KMS-11 (cell line): ENCODE results near the gene LAMA1.

Experiments
- H2AFZ ChIP-seq: fragments of 200-600 bp; sonication (generic); 2 replicates; pipeline ENCODE4 v1.6.1; 2016; ENCODE audit warnings: antibody characterized with exemption, mixed run types, low read depth
- H3K27ac ChIP-seq: fragments of 200-600 bp; sonication (generic); 2 replicates; pipeline ENCODE4 v1.6.1; 2016; ENCODE audit warnings: mild to moderate bottlenecking, mixed run types
- H3K27me3 ChIP-seq: fragments of 200-600 bp; sonication (generic); 2 replicates; pipeline ENCODE4 v1.6.1; 2017; ENCODE audit warnings: mild to moderate bottlenecking, low read depth, mixed run types, moderate library complexity; ENCODE audit not compliant: insufficient read depth
- H3K36me3 ChIP-seq: fragments of 200-600 bp; sonication (generic); 2 replicates; pipeline ENCODE4 v1.6.1; 2017; ENCODE audit warnings: mild to moderate bottlenecking, mixed run types; ENCODE audit not compliant: insufficient read depth
- H3K4me1 ChIP-seq: fragments of 200-600 bp; sonication (generic); 2 replicates; pipeline ENCODE4 v1.6.1; 2016; ENCODE audit warnings: mild to moderate bottlenecking, low read depth, mixed run types; ENCODE audit not compliant: poor library complexity, severe bottlenecking
- H3K4me2 ChIP-seq: fragments of 200-600 bp; sonication (generic); 2 replicates; pipeline ENCODE4 v1.7.0; 2016; ENCODE audit warnings: mild to moderate bottlenecking, mixed run types
- H3K4me3 ChIP-seq: fragments of 200-600 bp; sonication (generic); IDR thresholded peaks from 2 replicates; pipeline ENCODE4 v1.6.1; 2017; ENCODE audit warnings: low read depth, low read length, mixed read lengths; ENCODE audit not compliant: insufficient read depth
- H3K79me2 ChIP-seq: fragments of 200-600 bp; sonication (generic); 2 replicates; pipeline ENCODE4 v1.6.1; 2016; ENCODE audit warnings: low read depth, mixed run types; ENCODE audit not compliant: insufficient read depth
- H3K9ac ChIP-seq: fragments of 200-600 bp; sonication (generic); 2 replicates; pipeline ENCODE4 v1.6.1; 2016; ENCODE audit warnings: mild to moderate bottlenecking, mixed run types
- H4K20me1 ChIP-seq: fragments of 200-600 bp; sonication (generic); 2 replicates; pipeline ENCODE4 v1.6.1; 2016; ENCODE audit warnings: mild to moderate bottlenecking, mixed run types; ENCODE audit not compliant: insufficient read depth
- CTCF ChIP-seq: fragments of 200-600 bp; sonication (generic); conservative IDR thresholded peaks from 2 replicates; pipeline ENCODE4 v1.6.1; 2017; ENCODE audit warnings: low read depth, mild to moderate bottlenecking, antibody characterized with exemption, low read length, moderate library complexity, mixed read lengths

Gene LAMA1

DNA sequence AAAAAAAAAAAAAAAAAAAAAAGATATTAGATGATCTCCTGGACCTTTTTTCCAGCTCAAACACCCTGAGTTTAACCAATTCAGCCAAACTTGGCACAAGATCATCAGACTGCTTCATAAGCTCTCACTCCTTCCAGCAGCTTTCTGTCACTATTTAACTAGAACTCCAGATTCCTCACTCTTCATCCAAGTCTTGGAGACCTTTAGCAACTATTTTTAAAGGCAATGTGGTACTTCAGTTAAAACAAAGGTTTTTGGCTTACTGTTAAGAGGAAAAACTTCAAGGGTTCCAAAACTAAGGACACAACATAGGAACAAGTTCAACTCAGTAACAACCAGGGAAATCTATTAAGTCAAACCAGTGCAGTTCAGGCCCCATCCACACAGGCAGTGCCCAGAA, 23.2 kb downstream of the LAMA1 start:
- no peak overlapping the region for H2AFZ ChIP-seq
- H3K79me2 ChIP-seq, result no peaks in the 10 kb centered on the region
- no peak overlapping the region for H3K9ac ChIP-seq
- H3K27me3 ChIP-seq, result no peaks in the 10 kb centered on the region
- no peak overlapping the region for H3K4me2 ChIP-seq
- no peaks in the 10 kb centered on the region for H3K36me3 ChIP-seq
- H3K4me1 ChIP-seq, result no peaks in the 10 kb centered on the region
- no peaks in the 10 kb centered on the region for H4K20me1 ChIP-seq
- H3K27ac ChIP-seq, result no peak overlapping the region
- no peak for TF ChIP-seq CTCF
- no peak overlapping the region for H3K4me3 ChIP-seq

GRCh38 chr18:7090771-7091170, 26.8 kb downstream of the LAMA1 start:
- Histone ChIP-seq H4K20me1 (no peaks in the 10 kb centered on the region), H3K4me1 (no peaks in the 10 kb centered on the region), H3K4me2 (no peak overlapping the region), H2AFZ (no peak overlapping the region), H3K27ac (no peak overlapping the region), H3K27me3 (no peaks in the 10 kb centered on the region), H3K79me2 (no peaks in the 10 kb centered on the region), H3K4me3 (no peak overlapping the region), H3K9ac (no peak overlapping the region), H3K36me3 (no peaks in the 10 kb centered on the region)
- no peak for TF ChIP-seq CTCF

- no peaks in the 10 kb centered on the region for H3K4me1 ChIP-seq
- no peak overlapping the region for H3K27ac ChIP-seq
- no peaks in the 10 kb centered on the region for H3K36me3 ChIP-seq
- no peak overlapping the region for H3K9ac ChIP-seq
- no peak overlapping the region for H3K4me3 ChIP-seq
- H3K27me3 ChIP-seq, result no peaks in the 10 kb centered on the region
- H3K79me2 ChIP-seq, result no peaks in the 10 kb centered on the region
- no peaks in the 10 kb centered on the region for H4K20me1 ChIP-seq
- no peak overlapping the region for H3K4me2 ChIP-seq
- no peak overlapping the region for H2AFZ ChIP-seq
- TF ChIP-seq CTCF, result no peak
These were observed 28.2 kb downstream of the LAMA1 start for GRCh38 chr18:7089369-7089768.

- Histone ChIP-seq H3K79me2 (no peaks in the 10 kb centered on the region), H2AFZ (no peak overlapping the region), H3K27ac (no peak overlapping the region), H3K4me3 (no peak overlapping the region), H3K36me3 (no peaks in the 10 kb centered on the region), H3K4me2 (no peak overlapping the region), H3K9ac (no peak overlapping the region), H3K4me1 (no peaks in the 10 kb centered on the region), H4K20me1 (no peaks in the 10 kb centered on the region), H3K27me3 (no peaks in the 10 kb centered on the region)
- no peak for TF ChIP-seq CTCF
These were observed 33.2 kb downstream of the LAMA1 start for GRCh38 chr18:7084080-7085065.
